ENCODE data around the gene DNAH7. TPM values are rescaled to one million over a fixed set of nuclear protein-coding genes. Genes with fewer than 3 reads are reported as not detected.

DNAH7 gene
- total RNA-seq, 2 experiments from 2014 or later: 0.07 TPM

- Mint-ChIP-seq H3K4me1 (ENCODE audit: low read depth) (no peaks in the 10 kb centered on the region), H3K36me3 (ENCODE audit: low read depth) (no peaks in the 10 kb centered on the region), H3K27me3 (peaks cover 2% of the 10 kb centered on the region), H3K4me3 (no peak overlapping the region), H3K27ac (no peak overlapping the region), H3K9me3 (peaks cover 29% of the 10 kb centered on the region)
- ChIA-PET CTCF (no interaction called here), POLR2A (no interaction called here)
- no peak for TF ChIP-seq CTCF (IDR thresholded peaks at IDR 0.05)
- intact Hi-C loops (cut with micrococcal nuclease): no loop called here
- DNase-seq (no peak), ATAC-seq (no peak)
Measured at GRCh38 chr2:196040218-196040617, 28.4 kb downstream of the DNAH7 start.

GRCh38 chr2:196036442-196036841 lies 32.2 kb downstream of the DNAH7 start:
- TF ChIP-seq CTCF (IDR thresholded peaks at IDR 0.05): no peak
- H3K4me3 Mint-ChIP-seq: no peak overlapping the region
- DNase-seq (no peak), ATAC-seq (no peak)
- peaks cover 3% of the 10 kb centered on the region for H3K27me3 Mint-ChIP-seq
- no peaks in the 10 kb centered on the region for H3K36me3 Mint-ChIP-seq (ENCODE audit: low read depth)
- intact Hi-C loops (cut with micrococcal nuclease): no loop called here
- no peaks in the 10 kb centered on the region for H3K4me1 Mint-ChIP-seq (ENCODE audit: low read depth)
- H3K9me3 Mint-ChIP-seq: peaks cover 30% of the 10 kb centered on the region
- no peak overlapping the region for H3K27ac Mint-ChIP-seq
- ChIA-PET POLR2A (no interaction called here), CTCF (no interaction called here)

- Mint-ChIP-seq H3K27me3 (peaks cover 3% of the 10 kb centered on the region), H3K36me3 (ENCODE audit: low read depth) (no peaks in the 10 kb centered on the region), H3K4me3 (no peak overlapping the region), H3K9me3 (peaks cover 3% of the 10 kb centered on the region), H3K4me1 (ENCODE audit: low read depth) (no peaks in the 10 kb centered on the region), H3K27ac (no peak overlapping the region)
- CTCF ChIA-PET: no interaction called here
- no peak for TF ChIP-seq CTCF (IDR thresholded peaks at IDR 0.05)
- intact Hi-C loops (cut with micrococcal nuclease): no loop called here
- POLR2A ChIA-PET: no interaction called here
- no peak for ATAC-seq
- DNase-seq: no peak
Measured at GRCh38 chr2:196018037-196018436, 50.6 kb downstream of the DNAH7 start.

- no peaks in the 10 kb centered on the region for H3K4me1 Mint-ChIP-seq (ENCODE audit: low read depth)
- DNase-seq (no peak), ATAC-seq (no peak)
- H3K36me3 Mint-ChIP-seq (ENCODE audit: low read depth): no peaks in the 10 kb centered on the region
- intact Hi-C loops (cut with micrococcal nuclease): no loop called here
- TF ChIP-seq CTCF (IDR thresholded peaks at IDR 0.05): no peak
- peaks cover 5% of the 10 kb centered on the region for H3K27me3 Mint-ChIP-seq
- H3K27ac Mint-ChIP-seq: no peak overlapping the region
- H3K4me3 Mint-ChIP-seq: no peak overlapping the region
- peaks cover 3% of the 10 kb centered on the region for H3K9me3 Mint-ChIP-seq
- POLR2A ChIA-PET: no interaction called here
- CTCF ChIA-PET: no interaction called here
Measured at GRCh38 chr2:196012314-196012713, 56.3 kb downstream of the DNAH7 start.

- POLR2A ChIA-PET: no interaction called here
- Mint-ChIP-seq H3K27me3 (peaks cover 2% of the 10 kb centered on the region), H3K4me3 (no peak overlapping the region), H3K27ac (no peak overlapping the region), H3K4me1 (ENCODE audit: low read depth) (peaks cover 7% of the 10 kb centered on the region), H3K9me3 (no peaks in the 10 kb centered on the region), H3K36me3 (ENCODE audit: low read depth) (no peaks in the 10 kb centered on the region)
- CTCF ChIA-PET: interaction anchor here (0.9 to 1.2 kb wide), 3 partner anchors 9 to 66 kb away, joined by 3 to 4 read pairs (median 3); no protein-coding TSS in a partner anchor
- ATAC-seq (no peak), DNase-seq (no peak)
- TF ChIP-seq CTCF (IDR thresholded peaks at IDR 0.05): no peak
- intact Hi-C loops (cut with micrococcal nuclease): no loop called here
Measured at GRCh38 chr2:196000551-196000950, 68.1 kb downstream of the DNAH7 start.

Measured in activated CD8-positive, alpha-beta T cell treated with anti-CD3 and anti-CD28 coated beads for 36 hours (primary cell).